Measurements from ENCODE around the gene C1QC.

Gene C1QC

DNA sequence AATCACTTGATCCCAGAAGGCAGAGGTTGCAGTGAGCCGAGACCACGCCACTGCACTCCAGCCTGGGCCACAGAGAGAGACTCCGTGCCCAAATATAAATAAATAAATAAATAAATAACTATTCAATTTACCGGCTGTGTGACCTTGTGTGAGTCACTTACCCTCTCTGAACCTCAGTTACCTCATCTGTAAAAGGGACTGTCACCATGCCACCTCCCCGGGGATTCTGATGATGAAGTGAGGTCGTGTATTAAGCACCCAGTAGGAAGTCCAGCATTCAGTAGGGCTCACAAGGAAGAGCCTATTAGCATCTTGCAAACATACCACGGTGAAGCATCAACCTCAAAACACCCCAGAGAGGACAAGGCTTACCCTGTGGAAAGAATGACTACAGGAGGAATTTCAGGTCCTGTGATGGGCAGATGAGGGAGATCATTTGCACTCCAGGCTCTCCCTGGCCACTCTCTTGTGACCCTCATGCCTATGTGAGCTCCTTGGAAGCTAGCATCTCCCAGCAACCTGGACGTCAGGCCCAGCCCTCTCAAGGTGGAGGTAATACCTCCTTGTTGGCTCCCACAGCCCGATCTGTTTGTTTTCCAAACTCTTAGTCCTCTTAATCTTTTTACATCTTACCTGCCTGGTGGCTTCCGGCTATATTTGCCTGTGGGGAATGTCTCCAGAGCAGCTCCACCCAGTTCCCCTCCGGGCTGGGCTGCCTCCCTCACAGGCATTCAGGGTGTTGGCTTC lies 14.6 kb upstream of the C1QC start:
- no peak for DNase-seq (ENCODE audit: extremely low read depth, low read depth)
- TF ChIP-seq, protein P1, sequence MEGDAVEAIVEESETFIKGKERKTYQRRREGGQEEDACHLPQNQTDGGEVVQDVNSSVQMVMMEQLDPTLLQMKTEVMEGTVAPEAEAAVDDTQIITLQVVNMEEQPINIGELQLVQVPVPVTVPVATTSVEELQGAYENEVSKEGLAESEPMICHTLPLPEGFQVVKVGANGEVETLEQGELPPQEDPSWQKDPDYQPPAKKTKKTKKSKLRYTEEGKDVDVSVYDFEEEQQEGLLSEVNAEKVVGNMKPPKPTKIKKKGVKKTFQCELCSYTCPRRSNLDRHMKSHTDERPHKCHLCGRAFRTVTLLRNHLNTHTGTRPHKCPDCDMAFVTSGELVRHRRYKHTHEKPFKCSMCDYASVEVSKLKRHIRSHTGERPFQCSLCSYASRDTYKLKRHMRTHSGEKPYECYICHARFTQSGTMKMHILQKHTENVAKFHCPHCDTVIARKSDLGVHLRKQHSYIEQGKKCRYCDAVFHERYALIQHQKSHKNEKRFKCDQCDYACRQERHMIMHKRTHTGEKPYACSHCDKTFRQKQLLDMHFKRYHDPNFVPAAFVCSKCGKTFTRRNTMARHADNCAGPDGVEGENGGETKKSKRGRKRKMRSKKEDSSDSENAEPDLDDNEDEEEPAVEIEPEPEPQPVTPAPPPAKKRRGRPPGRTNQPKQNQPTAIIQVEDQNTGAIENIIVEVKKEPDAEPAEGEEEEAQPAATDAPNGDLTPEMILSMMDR (IDR thresholded peaks at IDR 0.05; ENCODE audit: low read depth, low read length) = no peak

DNA sequence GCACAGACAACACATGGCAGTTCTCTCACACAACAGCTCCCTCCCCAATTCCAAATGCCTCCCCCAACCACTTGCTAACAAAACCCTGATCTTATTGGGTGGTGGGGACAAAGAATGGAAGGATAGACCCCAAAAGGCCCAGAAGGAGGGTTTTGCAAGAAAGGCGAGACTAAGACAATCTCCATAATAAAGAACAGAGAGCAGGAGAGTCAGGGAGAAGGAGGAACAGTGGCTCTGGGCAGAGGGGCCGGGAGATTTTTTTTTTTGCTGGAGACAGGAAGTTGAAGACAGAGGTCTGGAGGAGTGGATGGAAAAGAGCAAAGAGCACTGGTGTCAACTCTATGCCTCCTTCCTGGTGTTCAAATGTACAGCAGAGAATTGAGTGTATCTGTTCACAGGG lies 13.5 kb upstream of the C1QC start:
- TF ChIP-seq, protein P1 (IDR thresholded peaks at IDR 0.05; ENCODE audit: low read depth, low read length) = no peak

DNA sequence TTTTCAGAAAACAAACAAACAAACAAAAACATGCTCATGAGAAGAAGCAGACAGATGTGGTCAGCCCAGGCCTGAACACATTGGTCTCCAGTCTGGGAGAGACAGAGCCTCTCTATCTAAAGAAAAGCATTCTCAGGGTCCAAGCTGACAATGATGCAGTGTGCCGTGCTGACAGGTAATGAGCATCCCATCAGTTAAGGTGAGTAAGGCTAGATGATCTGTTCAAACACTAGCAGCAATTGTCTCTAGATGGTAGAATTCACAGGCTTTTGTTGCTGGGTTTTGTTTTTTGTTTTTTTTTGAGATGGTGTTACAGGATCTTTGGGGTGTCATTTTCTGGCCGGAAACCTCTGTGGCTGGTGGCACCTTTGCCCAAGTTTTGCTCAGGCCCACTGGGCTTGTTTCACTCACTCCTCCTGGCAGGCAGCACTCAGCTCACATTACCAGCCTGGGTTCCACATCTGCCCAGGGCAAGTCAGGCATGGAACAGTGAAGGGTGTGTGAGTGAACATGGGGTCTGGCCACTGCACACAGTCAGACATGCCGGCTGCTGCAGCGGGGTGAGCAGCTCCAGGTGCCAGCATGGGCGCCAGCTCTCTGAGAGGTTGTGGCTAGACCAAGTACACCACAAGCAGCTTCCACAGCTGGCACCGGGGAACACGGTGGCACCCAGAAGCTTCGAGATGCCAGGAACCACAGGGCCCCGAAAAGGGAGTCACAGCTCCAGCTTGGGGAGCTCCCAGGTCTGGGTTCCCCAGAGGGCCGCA lies 9.6 kb upstream of the C1QC start:
- TF ChIP-seq, protein P1 (IDR thresholded peaks at IDR 0.05; ENCODE audit: low read depth, low read length) = no peak
- DNase-seq (ENCODE audit: extremely low read depth, low read depth) = no peak

More for the DNA sequence above, 13.5 kb upstream of the C1QC start:
- no peak for DNase-seq (ENCODE audit: extremely low read depth, low read depth)

DNA sequence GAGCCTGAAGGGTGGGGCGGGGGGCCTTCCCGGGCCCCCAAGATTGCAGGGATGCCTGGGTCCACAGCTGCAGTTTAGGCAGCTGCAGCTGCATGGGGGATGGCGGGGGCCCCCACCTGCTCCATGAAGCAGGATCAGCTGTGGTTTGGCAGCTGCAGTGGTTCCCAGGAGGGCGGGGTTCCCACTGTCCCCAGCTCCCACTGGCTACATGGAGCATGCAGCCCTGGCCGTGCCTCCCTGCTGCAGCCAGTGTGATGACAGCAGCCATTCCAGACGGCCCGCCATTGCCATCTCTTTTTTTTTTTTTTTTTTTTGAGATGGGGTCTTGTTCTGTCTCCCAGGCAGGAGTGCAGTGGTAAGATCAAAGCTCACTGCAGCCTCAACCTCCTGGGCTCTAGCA lies 8.0 kb upstream of the C1QC start:
- no peak for DNase-seq (ENCODE audit: extremely low read depth, low read depth)
- TF ChIP-seq, protein P1 (IDR thresholded peaks at IDR 0.05; ENCODE audit: low read depth, low read length) = no peak

DNA sequence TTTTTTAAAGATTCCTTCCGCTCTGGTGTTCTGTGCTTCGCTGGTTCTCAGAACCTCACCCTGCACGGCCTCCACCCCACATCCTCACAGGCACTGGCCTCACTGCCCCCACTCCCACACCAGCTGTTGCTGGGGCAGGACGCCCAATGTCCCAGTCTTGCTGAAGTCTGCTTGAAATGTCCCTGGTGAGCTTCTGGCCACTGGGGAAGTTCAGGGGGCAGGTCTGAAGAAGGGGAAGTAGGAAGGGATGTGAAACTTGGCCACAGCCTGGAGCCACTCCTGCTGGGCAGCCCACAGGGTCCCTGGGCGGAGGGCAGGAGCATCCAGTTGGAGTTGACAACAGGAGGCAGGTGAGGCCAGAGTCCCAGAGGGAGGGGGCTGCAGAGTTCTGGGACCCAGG lies 7.1 kb upstream of the C1QC start, which contains the start of gene C1QA:
Gene C1QA (plus strand): TSS at position 276 of the 400 bp plus-strand sequence. CDS start 989 bp downstream, outside the sequence.
- DNase-seq (ENCODE audit: extremely low read depth, low read depth) = no peak
- TF ChIP-seq, protein P1 (IDR thresholded peaks at IDR 0.05; ENCODE audit: low read depth, low read length) = no peak

DNA sequence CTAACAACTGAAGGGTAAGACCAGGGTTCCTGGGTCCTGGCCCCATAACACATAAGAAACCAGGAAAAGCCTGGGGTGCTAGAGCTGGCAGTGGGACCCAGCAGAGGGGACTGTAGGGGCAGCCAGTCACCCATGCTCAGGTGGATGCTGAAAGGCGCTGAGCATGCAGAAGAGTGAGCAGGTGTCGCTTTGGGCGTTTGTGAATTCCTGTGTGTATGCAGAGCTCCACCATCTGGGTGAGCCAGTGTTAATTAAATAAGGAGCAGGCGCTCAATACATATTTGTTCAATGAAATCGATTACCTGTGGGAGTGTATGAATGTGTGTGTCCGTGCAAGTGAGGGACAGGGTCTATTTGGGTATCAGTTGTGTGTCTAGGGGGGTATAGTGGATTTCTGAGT lies 6.5 kb upstream of the C1QC start:
- TF ChIP-seq, protein P1 (IDR thresholded peaks at IDR 0.05; ENCODE audit: low read depth, low read length) = no peak
- no peak for DNase-seq (ENCODE audit: extremely low read depth, low read depth)

DNA sequence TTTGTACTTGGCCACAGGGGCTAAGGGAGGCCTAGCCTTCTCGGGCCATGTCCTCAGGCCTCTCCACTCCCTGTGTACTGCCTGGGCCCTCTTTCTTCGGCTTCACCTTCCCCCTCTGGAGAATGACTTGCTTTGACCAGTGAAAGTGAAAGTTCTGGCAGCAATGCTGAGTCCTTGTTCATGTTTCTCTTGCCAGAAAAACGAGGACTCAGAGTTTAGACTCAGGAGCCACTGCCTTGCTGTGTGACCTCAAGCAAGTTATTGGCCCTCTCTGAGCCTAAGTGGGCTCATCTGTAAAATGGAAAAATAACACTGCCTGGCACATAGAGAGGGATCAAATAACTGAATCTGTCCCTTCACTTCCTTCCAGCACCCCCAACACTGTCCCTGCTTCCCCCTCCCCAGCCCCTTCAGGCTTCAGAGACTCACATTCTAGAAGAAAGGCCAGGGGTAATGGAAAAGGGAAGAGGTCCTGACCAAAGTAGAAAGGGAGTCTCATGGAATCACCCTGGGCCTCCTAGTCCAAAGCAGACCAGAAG lies 5.5 kb upstream of the C1QC start:
- TF ChIP-seq, protein P1 (IDR thresholded peaks at IDR 0.05; ENCODE audit: low read depth, low read length) = no peak
- no peak for DNase-seq (ENCODE audit: extremely low read depth, low read depth)

Measured in AG09319 (cell line).